ENCODE measurements around the gene PDS5B.

DNA sequence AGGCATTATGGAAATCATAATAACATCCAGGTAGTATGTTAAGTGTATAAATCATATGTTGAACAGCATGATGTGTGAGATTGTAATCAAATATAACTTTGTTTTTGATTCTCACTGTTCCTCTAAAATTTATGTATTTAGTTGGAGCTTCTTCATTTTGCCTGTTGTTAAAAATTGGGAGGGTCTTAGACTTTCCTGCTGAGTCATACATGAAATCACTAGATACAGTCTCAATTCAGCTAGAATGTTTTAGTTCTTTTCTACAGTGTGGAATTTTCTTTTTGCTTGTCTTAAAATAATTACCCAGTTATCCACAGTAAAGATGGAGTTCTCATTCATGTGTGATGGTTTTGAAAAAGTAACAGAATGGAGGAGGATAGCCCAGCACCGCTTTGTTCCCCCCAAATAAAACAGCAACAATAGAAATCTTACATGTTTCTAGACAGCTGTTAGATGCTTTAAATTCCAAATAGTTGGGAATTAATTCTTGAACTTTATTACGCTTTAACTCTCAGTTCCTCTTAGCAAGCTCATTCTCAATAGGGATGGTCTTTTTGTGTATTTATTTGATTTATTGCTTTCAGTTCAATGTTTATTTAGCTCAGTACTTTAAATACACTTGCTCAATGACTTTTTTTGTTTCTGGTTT, 109.5 kb downstream of the PDS5B start:
- no peak for TF ChIP-seq EZH2 (IDR thresholded peaks at IDR 0.05; ENCODE audit: insufficient read depth, poor library complexity, severe bottlenecking)
- no peak for TF ChIP-seq EZH2phosphoT487 (IDR thresholded peaks at IDR 0.05; ENCODE audit: insufficient read depth, low read depth)
